GM19452 (cell line): ENCODE measurements around the gene CTAGE8.
"Not testable (repeated sequence)": the region's sequence is repeated elsewhere in the genome, so short reads cannot be mapped to it uniquely, and the experiment has no call there.

Experiments
- ATAC-seq: cut with Tn5 transposase; IDR thresholded peaks from one replicate; pipeline ENCODE4 v1.9.1; 2021; ENCODE audit not compliant: unreplicated experiment

CTAGE8 gene

GRCh38 chr7:144269188-144269587, at the start of gene CTAGE8:
Gene CTAGE8 (minus strand): TSS chr7:144269288. CDS start chr7:144269250, 38 bp downstream.
- ATAC-seq: not testable (repeated sequence)

- ATAC-seq: not testable (repeated sequence)
Observed at GRCh38 chr7:144317537-144317936, 48.4 kb upstream of the CTAGE8 start.

DNA sequence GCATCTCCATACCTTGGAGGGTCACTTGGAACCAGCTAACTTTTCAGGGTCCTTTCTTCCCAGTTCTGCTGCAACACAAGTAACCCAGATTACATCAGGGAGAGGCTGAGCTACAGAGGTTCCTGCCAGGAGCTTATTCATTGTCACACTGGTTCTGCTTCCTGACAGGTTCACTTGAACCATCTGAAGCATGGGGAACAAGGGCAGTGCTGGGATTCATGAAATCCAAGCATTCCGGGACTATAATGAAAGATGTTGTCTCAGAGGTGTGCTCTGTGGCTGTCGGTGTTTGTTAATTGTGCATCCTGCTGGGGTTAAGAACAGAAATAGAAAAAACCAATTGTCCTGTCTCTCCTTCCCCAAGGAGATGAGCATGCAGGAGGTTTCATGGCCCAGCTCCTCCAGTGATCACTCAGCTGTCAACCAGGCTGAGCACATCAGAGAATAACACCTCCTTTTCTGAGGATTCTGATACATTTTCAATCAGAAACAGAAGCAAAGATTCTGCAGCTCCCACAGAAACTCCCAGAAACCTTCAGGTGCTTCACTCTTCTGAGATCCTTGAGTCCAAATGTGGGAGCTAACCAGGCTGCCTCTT, 42.9 kb upstream of the CTAGE8 start, which contains the start of gene OR2A1:
TSS of gene OR2A1 (plus strand) at position 548 of the 598 bp plus-strand sequence. CDS start 5,706 bp downstream, outside the sequence.
- ATAC-seq: not testable (repeated sequence)

- not testable (repeated sequence) for ATAC-seq
Observed at GRCh38 chr7:144311218-144311617, 42.1 kb upstream of the CTAGE8 start.

GRCh38 chr7:144309702-144310101, 40.6 kb upstream of the CTAGE8 start:
- not testable (repeated sequence) for ATAC-seq

- ATAC-seq: not testable (repeated sequence)
Observed at GRCh38 chr7:144305156-144305555, 36.1 kb upstream of the CTAGE8 start.

- ATAC-seq: not testable (repeated sequence)
Observed at GRCh38 chr7:144303607-144304006, 34.5 kb upstream of the CTAGE8 start.

DNA sequence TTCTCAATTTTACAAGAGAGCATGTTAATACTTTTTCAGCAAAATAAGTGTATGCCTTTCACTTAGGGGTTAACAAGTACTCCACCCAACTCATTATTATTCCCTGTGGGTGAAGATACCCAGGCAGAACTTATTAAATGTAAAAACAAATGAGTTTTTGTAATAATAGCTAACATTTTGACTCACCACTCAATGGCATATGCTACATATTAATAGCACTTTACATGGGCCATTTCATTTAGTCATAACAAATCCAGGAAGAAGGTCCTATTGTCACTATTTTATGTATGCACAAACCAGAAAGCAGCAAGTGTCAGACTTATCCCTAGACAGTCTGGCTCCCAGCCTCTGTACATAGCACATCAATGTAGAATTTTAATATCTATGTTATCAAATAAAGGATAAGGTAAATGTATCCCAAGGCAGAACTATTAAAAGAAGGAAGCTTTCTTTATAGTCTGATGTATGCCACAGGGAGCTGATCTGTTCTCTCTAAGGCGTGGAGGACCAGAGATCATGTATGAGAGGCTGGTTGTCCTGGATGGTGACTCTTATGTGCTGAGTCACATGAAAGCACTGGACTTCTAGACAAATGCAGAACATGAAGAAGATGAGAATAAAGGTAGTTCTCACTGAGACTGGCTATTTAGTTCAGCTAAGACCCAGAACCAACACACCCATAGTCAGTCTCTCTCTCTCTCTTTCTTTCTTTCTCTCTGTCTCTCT, 33.7 kb upstream of the CTAGE8 start:
- not testable (repeated sequence) for ATAC-seq

GRCh38 chr7:144293794-144294499, 24.9 kb upstream of the CTAGE8 start:
- ATAC-seq: peak; percentile 73

GRCh38 chr7:144292384-144293161, 23.5 kb upstream of the CTAGE8 start:
- not testable (repeated sequence) for ATAC-seq

- ATAC-seq: not testable (repeated sequence)
Observed at GRCh38 chr7:144291607-144292006, 22.5 kb upstream of the CTAGE8 start.

- ATAC-seq: not testable (repeated sequence)
Observed at GRCh38 chr7:144287171-144287784, 18.2 kb upstream of the CTAGE8 start.

- ATAC-seq: not testable (repeated sequence)
Observed at GRCh38 chr7:144283716-144284115, 14.6 kb upstream of the CTAGE8 start.

- ATAC-seq: not testable (repeated sequence)
Observed at GRCh38 chr7:144282490-144282889, 13.4 kb upstream of the CTAGE8 start.

DNA sequence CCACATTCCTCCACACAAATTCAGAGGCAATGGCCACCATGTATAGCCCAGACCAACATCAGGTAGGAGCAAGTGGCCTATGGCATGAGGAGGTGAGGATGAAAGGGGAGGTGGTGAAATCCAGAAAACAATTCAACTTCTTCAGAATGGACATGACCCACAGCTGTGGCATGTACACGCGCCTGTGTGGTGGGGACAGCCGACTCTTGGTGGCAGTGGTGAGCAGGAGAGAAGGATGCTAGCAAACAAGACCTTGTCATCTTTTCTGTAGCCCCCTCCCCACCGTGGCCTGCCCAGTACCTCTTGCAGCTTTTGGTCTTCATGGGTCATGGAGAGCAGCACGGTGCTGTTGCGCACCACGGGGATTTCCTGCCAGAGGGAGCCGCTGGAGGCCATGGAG, 12.9 kb upstream of the CTAGE8 start:
- ATAC-seq: not testable (repeated sequence)

- ATAC-seq: not testable (repeated sequence)
Observed at GRCh38 chr7:144280010-144280409, 10.9 kb upstream of the CTAGE8 start.

GRCh38 chr7:144275281-144275680, 6.2 kb upstream of the CTAGE8 start:
- not testable (repeated sequence) for ATAC-seq

- not testable (repeated sequence) for ATAC-seq
Observed at GRCh38 chr7:144264692-144265091, 4.4 kb downstream of the CTAGE8 start, which contains the start of gene OR2A7. Gene OR2A7 (minus strand): TSS chr7:144264792. CDS start chr7:144259628, 5,164 bp downstream.

DNA sequence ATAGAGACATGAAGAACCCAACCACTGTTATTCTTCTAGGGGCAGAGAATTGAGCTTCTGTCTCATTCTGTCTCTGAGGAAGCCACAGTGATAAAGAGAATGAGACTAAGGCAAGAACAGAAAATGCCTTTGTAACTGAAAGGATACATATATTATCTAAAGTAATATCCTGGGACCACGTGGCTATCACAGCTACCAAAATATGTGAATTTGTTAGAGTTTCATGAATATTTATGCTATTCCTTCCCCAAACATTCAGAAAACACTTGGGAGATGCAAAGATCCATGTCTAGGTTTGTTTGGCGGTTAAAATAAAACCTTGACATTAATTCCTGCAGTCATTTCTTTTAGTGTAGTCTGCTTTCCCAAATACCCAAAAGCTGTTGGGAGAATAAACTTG, 7.0 kb downstream of the CTAGE8 start:
- not testable (repeated sequence) for ATAC-seq

DNA sequence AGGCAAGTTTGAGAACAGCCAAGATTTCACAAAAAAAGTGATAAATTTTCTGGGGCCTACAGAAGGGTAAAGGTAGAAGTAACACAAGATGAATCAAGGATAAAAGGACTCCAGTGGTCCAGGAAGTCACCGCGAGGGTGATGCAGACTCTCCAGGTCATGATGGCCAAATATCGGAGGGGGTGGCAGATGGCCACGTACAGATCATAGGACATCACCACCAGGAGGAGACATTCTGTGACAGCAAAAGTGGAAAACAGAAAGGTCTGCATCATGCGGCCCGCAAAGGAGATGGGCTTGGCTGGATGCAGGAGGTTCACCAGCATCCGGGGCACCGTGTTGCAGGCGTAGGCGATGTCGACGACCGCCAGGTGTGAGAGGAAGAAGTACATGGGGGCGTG, 10.0 kb downstream of the CTAGE8 start:
- not testable (repeated sequence) for ATAC-seq
